NCI-H2227 treated with DMSO at 0.1 percent for 48 hours (cell line): Measurements from ENCODE around the gene RNU2-63P.
"Not testable (repeated sequence)": the region's sequence is repeated elsewhere in the genome, so short reads cannot be mapped to it uniquely, and the experiment has no call there.

Experiments used
- DNase-seq: peaks from one replicate; lab custom pipeline; 2025; lab: John Stamatoyannopoulos, UW

RNU2-63P gene

DNA sequence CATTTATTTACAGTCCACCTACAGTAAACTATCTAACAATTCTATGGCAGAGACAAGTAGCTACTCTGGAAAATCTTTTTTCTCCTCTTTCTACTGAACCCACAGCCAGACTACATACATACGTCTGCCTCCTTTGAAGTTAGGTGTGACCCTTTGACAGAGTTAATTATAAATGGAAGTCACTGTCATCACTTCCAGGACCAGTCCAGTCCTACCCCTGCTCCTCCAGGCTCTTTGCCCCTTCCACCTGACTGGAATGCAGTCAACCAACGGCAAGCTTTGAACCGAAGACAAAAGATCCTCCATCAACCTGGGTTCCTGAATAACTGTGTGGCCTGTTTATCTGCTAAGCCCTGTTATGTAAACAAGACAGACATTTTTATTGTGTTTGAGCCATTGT lies 35.2 kb downstream of the RNU2-63P start:
- DNase-seq = not testable (repeated sequence)

DNA sequence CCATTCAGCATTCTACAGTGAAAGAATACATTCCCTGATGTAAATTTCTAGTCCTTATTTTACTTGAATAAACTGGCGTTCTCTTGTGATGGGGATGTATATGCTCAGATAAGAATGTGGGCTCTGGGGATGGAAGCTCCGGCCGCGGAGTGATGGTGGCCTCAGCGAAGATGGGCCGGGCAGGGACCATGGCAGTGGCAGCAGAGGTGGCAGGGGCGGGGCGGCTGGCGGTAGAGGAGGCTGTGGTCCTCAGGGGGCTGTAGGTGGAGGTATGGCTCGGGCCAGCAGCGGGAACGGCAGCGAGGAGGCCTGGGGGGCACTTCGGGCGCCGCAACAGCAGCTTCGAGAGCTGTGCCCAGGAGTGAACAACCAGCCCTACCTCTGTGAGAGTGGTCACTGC lies 44.0 kb downstream of the RNU2-63P start:
- DNase-seq = not testable (repeated sequence)
